Measurements from ENCODE around the gene CDYL. TPM values are rescaled to one million over a fixed set of nuclear protein-coding genes. Genes with fewer than 3 reads are reported as not detected.

The CDYL gene
- polyA plus RNA-seq, 1 experiment, result 21.9 TPM

DNA sequence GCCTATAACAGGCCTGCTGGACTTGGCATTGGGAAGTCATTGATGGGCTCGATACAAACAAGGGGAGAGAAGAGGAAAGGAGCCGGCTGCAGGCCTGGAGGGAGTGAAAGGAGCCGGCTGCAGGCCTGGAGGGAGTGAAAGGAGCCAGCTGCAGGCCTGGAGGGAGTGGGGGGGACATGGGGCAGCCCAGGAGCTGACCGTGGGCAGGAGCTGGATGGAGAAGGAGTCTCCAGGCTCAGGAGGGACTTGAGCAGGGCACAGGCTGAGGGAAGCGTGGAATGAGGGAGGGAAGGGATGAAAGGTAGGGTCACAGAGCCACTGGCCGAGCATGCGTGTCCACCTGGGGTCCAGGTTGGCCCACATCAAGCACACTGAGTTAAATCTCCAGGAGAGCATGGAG, 195.6 kb downstream of the CDYL start:
- no peak for DNase-seq (ENCODE audit: low read depth)
- Histone ChIP-seq H3K27me3 (ENCODE audit: control insufficient read depth, insufficient read depth, low read length) (peaks cover 8% of the 10 kb centered on the region), H3K4me3 (ENCODE audit: low read depth, low read length) (no peak overlapping the region), H3K36me3 (ENCODE audit: control insufficient read depth, insufficient read depth, low read length) (no peaks in the 10 kb centered on the region)
- ChIA-PET POLR2A (no interaction called here), CTCF (no interaction called here)
- TF ChIP-seq, protein P1, sequence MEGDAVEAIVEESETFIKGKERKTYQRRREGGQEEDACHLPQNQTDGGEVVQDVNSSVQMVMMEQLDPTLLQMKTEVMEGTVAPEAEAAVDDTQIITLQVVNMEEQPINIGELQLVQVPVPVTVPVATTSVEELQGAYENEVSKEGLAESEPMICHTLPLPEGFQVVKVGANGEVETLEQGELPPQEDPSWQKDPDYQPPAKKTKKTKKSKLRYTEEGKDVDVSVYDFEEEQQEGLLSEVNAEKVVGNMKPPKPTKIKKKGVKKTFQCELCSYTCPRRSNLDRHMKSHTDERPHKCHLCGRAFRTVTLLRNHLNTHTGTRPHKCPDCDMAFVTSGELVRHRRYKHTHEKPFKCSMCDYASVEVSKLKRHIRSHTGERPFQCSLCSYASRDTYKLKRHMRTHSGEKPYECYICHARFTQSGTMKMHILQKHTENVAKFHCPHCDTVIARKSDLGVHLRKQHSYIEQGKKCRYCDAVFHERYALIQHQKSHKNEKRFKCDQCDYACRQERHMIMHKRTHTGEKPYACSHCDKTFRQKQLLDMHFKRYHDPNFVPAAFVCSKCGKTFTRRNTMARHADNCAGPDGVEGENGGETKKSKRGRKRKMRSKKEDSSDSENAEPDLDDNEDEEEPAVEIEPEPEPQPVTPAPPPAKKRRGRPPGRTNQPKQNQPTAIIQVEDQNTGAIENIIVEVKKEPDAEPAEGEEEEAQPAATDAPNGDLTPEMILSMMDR (IDR thresholded peaks at IDR 0.05; ENCODE audit: insufficient read depth, low read depth, low read length), result no peak

DNA sequence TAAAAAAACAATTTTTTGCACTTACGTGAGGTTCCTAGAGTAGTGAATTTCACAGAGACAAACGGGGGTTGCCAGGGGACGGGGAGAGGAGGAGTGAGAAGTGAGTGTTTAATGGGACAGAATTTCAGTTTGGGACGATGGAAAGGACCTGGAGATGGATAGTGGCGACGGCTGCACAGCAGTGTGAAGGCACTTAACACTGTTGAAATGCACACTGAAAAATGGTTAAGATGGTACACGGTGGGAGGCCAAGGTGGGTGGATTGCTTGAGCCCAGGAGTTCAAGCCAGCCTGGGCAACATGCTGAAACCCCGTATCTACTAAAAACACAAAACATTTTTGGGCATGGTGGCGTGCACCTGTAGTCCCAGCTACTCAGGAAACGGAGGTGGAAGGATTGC, 196.2 kb downstream of the CDYL start:
- CTCF ChIA-PET, result no interaction called here
- Histone ChIP-seq H3K36me3 (ENCODE audit: control insufficient read depth, insufficient read depth, low read length) (no peaks in the 10 kb centered on the region), H3K27me3 (ENCODE audit: control insufficient read depth, insufficient read depth, low read length) (peaks cover 8% of the 10 kb centered on the region), H3K4me3 (ENCODE audit: low read depth, low read length) (no peak overlapping the region)
- POLR2A ChIA-PET, result no interaction called here
- no peak for DNase-seq (ENCODE audit: low read depth)
- TF ChIP-seq, protein P1 (IDR thresholded peaks at IDR 0.05; ENCODE audit: insufficient read depth, low read depth, low read length), result no peak

DNA sequence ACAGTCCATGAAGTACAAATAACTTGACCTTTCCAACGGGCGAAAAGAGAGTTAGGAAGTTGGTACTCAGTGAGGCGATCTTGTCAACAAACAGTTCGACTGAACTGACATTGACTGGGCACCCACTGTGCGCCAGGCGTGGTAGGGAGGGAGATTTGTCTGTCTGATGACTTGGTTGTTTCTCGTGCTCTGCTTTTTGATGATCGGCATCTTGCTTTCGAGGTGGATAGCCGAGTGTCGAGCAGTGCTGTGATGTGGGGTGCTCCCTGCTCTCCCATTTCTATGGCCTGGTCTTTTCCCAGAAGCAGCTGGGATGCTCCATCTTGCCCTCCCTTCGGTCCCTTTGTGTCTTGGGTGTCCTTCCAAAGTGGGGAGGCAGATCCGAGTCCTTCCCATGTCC, 197.2 kb downstream of the CDYL start:
- H3K27me3 ChIP-seq (ENCODE audit: control insufficient read depth, insufficient read depth, low read length), result peaks cover 8% of the 10 kb centered on the region
- ChIA-PET POLR2A (no interaction called here), CTCF (interaction anchor here (0.8 kb wide), 1 partner anchor 9 kb away, joined by 3 read pairs; no protein-coding TSS in a partner anchor)
- no peak for DNase-seq (ENCODE audit: low read depth)
- TF ChIP-seq, protein P1 (IDR thresholded peaks at IDR 0.05; ENCODE audit: insufficient read depth, low read depth, low read length), result no peak
- H3K36me3 ChIP-seq (ENCODE audit: control insufficient read depth, insufficient read depth, low read length), result no peaks in the 10 kb centered on the region
- H3K4me3 ChIP-seq (ENCODE audit: low read depth, low read length), result no peak overlapping the region

- H3K27me3 ChIP-seq (ENCODE audit: control insufficient read depth, insufficient read depth, low read length), result peaks cover 8% of the 10 kb centered on the region
- H3K4me3 ChIP-seq (ENCODE audit: low read depth, low read length), result no peak overlapping the region
- peak; percentile 12 for DNase-seq (ENCODE audit: low read depth)
- no peaks in the 10 kb centered on the region for H3K36me3 ChIP-seq (ENCODE audit: control insufficient read depth, insufficient read depth, low read length)
- ChIA-PET CTCF (interaction anchor here (0.8 to 1.7 kb wide), 2 partner anchors 8 to 12 kb away, joined by 3 to 5 read pairs; no protein-coding TSS in a partner anchor), POLR2A (interaction anchor here (0.7 kb wide), 1 partner anchor 10 kb away, joined by 3 read pairs; no protein-coding TSS in a partner anchor)
- TF ChIP-seq, protein P1 (IDR thresholded peaks at IDR 0.05; ENCODE audit: insufficient read depth, low read depth, low read length), result no peak
Observed at GRCh38 chr6:4973982-4974745, 198.0 kb downstream of the CDYL start.

DNA sequence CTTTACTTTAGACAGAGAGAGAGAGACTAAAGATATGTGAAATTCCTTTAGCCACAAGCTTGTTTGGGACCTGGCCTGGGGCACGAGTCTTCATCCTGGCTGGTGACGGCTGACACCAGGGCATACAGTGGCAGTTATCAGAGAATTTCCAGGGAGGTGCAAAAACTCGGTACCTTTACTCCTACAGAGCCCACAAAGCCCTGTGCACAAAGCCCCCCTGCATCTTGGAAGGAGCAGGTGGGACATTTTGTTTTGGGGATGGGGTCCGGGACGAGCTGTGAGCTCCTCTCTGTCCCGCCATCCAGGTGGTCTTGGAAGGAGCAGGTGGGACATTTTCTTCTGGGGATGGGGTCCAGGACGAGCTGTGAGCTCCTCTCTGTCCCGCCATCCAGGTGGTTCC, 198.8 kb downstream of the CDYL start:
- ChIA-PET CTCF (interaction anchor here (1.7 kb wide), 1 partner anchor 11 kb away, joined by 5 read pairs; no protein-coding TSS in a partner anchor), POLR2A (interaction anchor here (0.7 kb wide), 1 partner anchor 11 kb away, joined by 3 read pairs; no protein-coding TSS in a partner anchor)
- TF ChIP-seq, protein P1 (IDR thresholded peaks at IDR 0.05; ENCODE audit: insufficient read depth, low read depth, low read length), result no peak

More for the DNA sequence above, 198.8 kb downstream of the CDYL start:
- no peak for DNase-seq (ENCODE audit: low read depth)
- H3K36me3 ChIP-seq (ENCODE audit: control insufficient read depth, insufficient read depth, low read length), result no peaks in the 10 kb centered on the region
- peaks cover 6% of the 10 kb centered on the region for H3K27me3 ChIP-seq (ENCODE audit: control insufficient read depth, insufficient read depth, low read length)
- no peak overlapping the region for H3K4me3 ChIP-seq (ENCODE audit: low read depth, low read length)
